CD4-positive, CD25-positive, alpha-beta regulatory T cell (primary cell): ENCODE results near the gene HDAC4. TPM values are rescaled to one million over a fixed set of nuclear protein-coding genes. Genes with fewer than 3 reads are reported as not detected.

Experiments used
- ATAC-seq, 2 donors: fragments of 150-1000 bp; cut with Tn5 transposase; one replicate each; pipeline ENCODE4 v1.10.0; 2021; ENCODE audit warnings: low read depth in 2 of 2, moderate number of reproducible peaks in 2 of 2, moderate library complexity in 1 of 2
- DNase-seq, 3 donors: peaks; one replicate each; pipeline versions ENCODE4 v3.0.0 to v3.0.0-alpha.2; 2012 to 2022; ENCODE audit warnings: mixed read lengths in 1 of 3
- H3K27ac ChIP-seq: one replicate; pipeline ENCODE4 v1.7.0; 2013; ENCODE audit warnings: mild to moderate bottlenecking, low read length; ENCODE audit not compliant: insufficient read depth, poor library complexity, severe bottlenecking
- H3K27me3 ChIP-seq: one replicate; pipeline ENCODE4 v1.7.0; 2013; ENCODE audit warnings: low read length; ENCODE audit not compliant: control insufficient read depth, insufficient read depth
- H3K36me3 ChIP-seq: one replicate; pipeline ENCODE4 v1.7.0; 2013; ENCODE audit warnings: mild to moderate bottlenecking, low read length, moderate library complexity; ENCODE audit not compliant: control insufficient read depth, insufficient read depth
- H3K4me1 ChIP-seq: 2 replicates; pipeline ENCODE4 v1.7.0; 2013; ENCODE audit warnings: mild to moderate bottlenecking, low read length; ENCODE audit not compliant: insufficient read depth, control insufficient read depth, poor library complexity, severe bottlenecking
- H3K4me3 ChIP-seq: one replicate; pipeline ENCODE4 v1.7.0; 2013; ENCODE audit warnings: low read depth, mild to moderate bottlenecking, low read length, moderate library complexity
- H3K9me3 ChIP-seq, 2 experiments: 1 replicate in 1 of 2; 2 replicates in 1 of 2; pipeline ENCODE4 v1.7.0; 2013; ENCODE audit warnings: low read length in 2 of 2, mild to moderate bottlenecking in 1 of 2, moderate library complexity in 1 of 2; ENCODE audit not compliant: control insufficient read depth in 2 of 2
- H3K27ac Mint-ChIP-seq, 3 donors: one replicate each; pipeline ENCODE4 v1.8.0; 2020 to 2022; ENCODE audit warnings: mild to moderate bottlenecking in 3 of 3, mixed read lengths in 3 of 3, moderate library complexity in 2 of 3
- H3K27me3 Mint-ChIP-seq: one replicate; pipeline ENCODE4 v1.8.0; 2022; ENCODE audit warnings: mild to moderate bottlenecking, mixed read lengths
- H3K36me3 Mint-ChIP-seq: one replicate; pipeline ENCODE4 v1.8.0; 2020; ENCODE audit warnings: mixed read lengths
- H3K4me1 Mint-ChIP-seq, 4 donors: one replicate each; pipeline ENCODE4 v1.8.0; 2020 to 2022; ENCODE audit warnings: mixed read lengths in 4 of 4, mild to moderate bottlenecking in 1 of 4
- H3K4me3 Mint-ChIP-seq, 4 donors: one replicate each; pipeline ENCODE4 v1.8.0; 2020 to 2022; ENCODE audit warnings: mild to moderate bottlenecking in 4 of 4, mixed read lengths in 4 of 4, moderate library complexity in 3 of 4
- H3K9me3 Mint-ChIP-seq, 7 donors: one replicate each; pipeline ENCODE4 v1.8.0; 2020 to 2022; ENCODE audit warnings: mixed read lengths in 7 of 7, mild to moderate bottlenecking in 3 of 7, moderate library complexity in 2 of 7
- polyA plus RNA-seq, 4 donors: library from polyadenylated mRNA; unstranded; fragments of 300-500 nt; fragmentation: Illumina TruSeq; gene quantifications; one replicate each; pipeline ENCODE4 v1.2.3, GENCODE V29; 2021
- total RNA-seq: library from RNA; stranded (reverse); gene quantifications from one replicate; pipeline ENCODE4 v1.2.3, GENCODE V29; 2022

Gene HDAC4
- total and polyA plus RNA-seq, 5 donors from 2014 or later = 6.5 to 118 (median 8.6) TPM

DNA sequence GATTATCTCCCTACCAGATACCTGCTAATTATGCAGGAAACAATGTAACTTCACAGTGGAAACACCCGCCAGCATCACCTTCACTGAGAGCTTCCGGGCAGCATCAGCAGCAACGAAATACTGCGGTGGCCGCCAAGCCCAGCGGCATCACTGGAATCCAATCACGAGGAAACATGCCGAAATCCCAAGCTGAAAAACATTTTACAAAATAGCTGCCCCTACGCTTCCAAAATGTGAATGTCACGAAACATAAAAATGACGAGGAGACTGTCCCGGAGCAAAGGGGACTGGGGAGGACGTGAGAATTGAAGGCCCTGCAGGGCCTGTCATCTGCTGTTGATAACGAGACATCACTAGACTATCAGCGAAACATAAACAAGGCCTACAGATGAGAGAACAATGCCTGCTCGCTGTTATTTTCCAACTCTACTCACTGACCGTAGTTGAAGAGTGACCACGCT, 82.6 kb downstream of the HDAC4 start:
- H3K36me3 Mint-ChIP-seq = peaks cover 11% of the 10 kb centered on the region
- DNase-seq (no peak), ATAC-seq (no peak)
- Histone ChIP-seq H3K4me3 (no peak overlapping the region), H3K9me3 (no peaks in the 10 kb centered on the region), H3K27ac (no peak overlapping the region), H3K27me3 (no peaks in the 10 kb centered on the region), H3K36me3 (no peaks in the 10 kb centered on the region), H3K4me1 (peaks cover 35% of the 10 kb centered on the region)
- H3K4me1 Mint-ChIP-seq = peaks cover 10 to 79% (median 42%) of the 10 kb centered on the region in 4 donors
- peak overlapping the region; percentile 87 to 100 (median 91) for H3K27ac Mint-ChIP-seq
- H3K9me3 Mint-ChIP-seq = peaks cover 0 to 6% (median 0%) of the 10 kb centered on the region in 7 donors
- H3K4me3 Mint-ChIP-seq = peak overlapping the region in 2 of 4 donors; percentile 43 to 84
- H3K27me3 Mint-ChIP-seq = no peaks in the 10 kb centered on the region

DNA sequence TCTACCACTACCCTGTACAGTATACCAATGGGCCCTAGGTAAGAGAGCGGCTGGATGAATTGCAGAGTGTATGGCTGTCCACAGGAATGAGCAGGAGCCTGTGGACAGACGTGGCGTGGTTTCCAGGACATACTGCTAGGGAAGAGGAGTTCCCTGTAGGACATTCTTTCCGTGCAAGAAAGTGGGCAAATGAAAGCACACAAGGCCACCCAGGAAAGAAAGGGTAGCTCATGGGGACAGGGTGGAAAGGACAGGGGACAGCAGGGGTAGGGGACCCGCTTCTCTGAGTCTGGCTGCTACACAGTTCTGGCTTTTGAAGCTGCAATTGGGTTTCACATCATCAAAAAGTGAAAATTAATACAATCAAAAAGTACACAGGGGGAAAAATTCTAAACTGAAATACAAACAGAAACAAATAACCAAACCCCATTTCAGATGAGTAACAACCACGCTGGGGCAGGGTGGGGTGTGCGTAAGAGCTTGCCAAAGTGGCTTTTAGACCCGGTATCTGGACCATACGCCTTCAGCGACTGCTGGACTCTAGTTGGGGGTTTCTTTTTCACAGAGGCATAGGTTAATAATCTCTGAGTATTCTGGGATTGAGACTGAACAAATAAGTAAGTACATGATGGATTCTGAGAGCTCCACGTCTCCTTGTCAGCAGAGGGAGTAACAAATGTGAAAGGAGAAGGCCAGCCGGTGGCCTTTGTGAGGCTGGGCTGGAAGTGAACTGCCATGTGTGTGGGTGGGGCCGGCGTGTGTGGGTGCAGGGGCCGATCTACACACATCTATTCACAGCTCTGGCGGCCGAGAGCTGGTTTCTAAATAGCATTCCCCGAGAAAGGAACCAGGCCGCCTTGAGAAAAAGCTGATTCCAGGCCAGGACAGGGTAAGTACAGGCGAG, 84.0 kb downstream of the HDAC4 start:
- H3K36me3 ChIP-seq = no peaks in the 10 kb centered on the region
- H3K27ac ChIP-seq = no peak overlapping the region
- Mint-ChIP-seq H3K36me3 (peaks cover 11% of the 10 kb centered on the region), H3K9me3 (peaks cover 0 to 3% (median 0%) of the 10 kb centered on the region in 7 donors), H3K4me3 (peak overlapping the region in 3 of 4 donors; percentile 19 to 33 (median 29)), H3K27me3 (no peaks in the 10 kb centered on the region), H3K4me1 (peaks cover 4 to 65% (median 31%) of the 10 kb centered on the region in 4 donors), H3K27ac (peak overlapping the region; percentile 29 to 91 (median 78))
- no peak overlapping the region for H3K4me3 ChIP-seq
- DNase-seq (no peak), ATAC-seq (no peak)
- no peaks in the 10 kb centered on the region for H3K27me3 ChIP-seq
- peaks cover 22% of the 10 kb centered on the region for H3K4me1 ChIP-seq
- H3K9me3 ChIP-seq = no peaks in the 10 kb centered on the region

DNA sequence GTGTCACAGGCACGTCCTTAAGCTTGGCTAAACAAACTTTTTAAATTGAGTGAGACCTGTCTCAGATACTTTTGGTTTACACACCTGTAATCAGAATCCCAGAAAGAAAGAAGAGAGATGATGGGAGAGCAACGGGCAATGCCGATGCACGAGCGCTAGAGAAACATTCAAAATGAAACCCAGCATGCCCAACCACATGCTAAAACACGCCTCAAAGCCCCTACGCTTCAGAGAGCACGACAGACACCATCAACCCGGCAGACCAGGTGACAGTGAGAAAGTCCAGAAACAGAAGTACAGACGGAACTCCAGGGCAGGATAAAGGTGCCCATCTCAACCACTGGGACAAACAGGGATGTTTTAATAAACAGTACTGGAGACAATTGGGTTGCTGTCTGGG, 85.5 kb downstream of the HDAC4 start:
- Histone ChIP-seq H3K27ac (peak overlapping the region; percentile 14), H3K36me3 (no peaks in the 10 kb centered on the region), H3K9me3 (no peaks in the 10 kb centered on the region), H3K27me3 (no peaks in the 10 kb centered on the region), H3K4me1 (peaks cover 7% of the 10 kb centered on the region), H3K4me3 (peak overlapping the region; percentile 46)
- H3K27me3 Mint-ChIP-seq = no peaks in the 10 kb centered on the region
- peaks cover 0 to 2% (median 0%) of the 10 kb centered on the region in 7 donors for H3K9me3 Mint-ChIP-seq
- peaks cover 11% of the 10 kb centered on the region for H3K36me3 Mint-ChIP-seq
- ATAC-seq (no peak), DNase-seq (no peak)
- H3K4me3 Mint-ChIP-seq = peak overlapping the region in 2 of 4 donors; percentile 10 to 13
- H3K4me1 Mint-ChIP-seq = peaks cover 4 to 54% (median 23%) of the 10 kb centered on the region in 4 donors
- peak overlapping the region in 2 of 3 donors; percentile 85 to 91 for H3K27ac Mint-ChIP-seq

DNA sequence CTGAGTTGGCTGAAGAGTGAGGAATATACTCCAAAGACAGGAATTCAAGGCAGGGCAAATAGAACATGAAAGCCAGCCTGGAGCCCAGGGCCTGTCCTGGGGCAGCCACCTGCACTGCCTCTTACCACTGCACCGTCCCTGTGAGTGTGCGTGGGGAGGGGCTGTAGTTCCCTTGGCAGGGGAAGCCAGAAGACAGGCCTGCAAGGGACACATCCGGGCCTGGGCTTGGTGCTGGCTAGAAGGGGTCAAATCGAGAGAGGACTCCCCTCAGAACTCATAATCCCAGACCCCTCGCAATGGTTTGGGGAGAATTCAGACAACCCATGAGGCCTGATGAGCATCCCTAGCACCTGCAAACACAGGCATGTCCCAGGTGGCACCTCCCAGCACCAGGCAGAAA, 87.0 kb downstream of the HDAC4 start:
- no peak overlapping the region for H3K4me3 ChIP-seq
- Mint-ChIP-seq H3K4me1 (peaks cover 4 to 43% (median 20%) of the 10 kb centered on the region in 4 donors), H3K9me3 (peaks cover 0 to 2% (median 0%) of the 10 kb centered on the region in 7 donors), H3K4me3 (no peak overlapping the region), H3K27ac (peak overlapping the region in 1 of 3 donors; percentile 41), H3K36me3 (peaks cover 11% of the 10 kb centered on the region), H3K27me3 (no peaks in the 10 kb centered on the region)
- no peaks in the 10 kb centered on the region for H3K9me3 ChIP-seq
- no peak overlapping the region for H3K27ac ChIP-seq
- ATAC-seq = no peak
- no peaks in the 10 kb centered on the region for H3K27me3 ChIP-seq
- peaks cover 1% of the 10 kb centered on the region for H3K4me1 ChIP-seq
- no peak for DNase-seq
- H3K36me3 ChIP-seq = no peaks in the 10 kb centered on the region

DNA sequence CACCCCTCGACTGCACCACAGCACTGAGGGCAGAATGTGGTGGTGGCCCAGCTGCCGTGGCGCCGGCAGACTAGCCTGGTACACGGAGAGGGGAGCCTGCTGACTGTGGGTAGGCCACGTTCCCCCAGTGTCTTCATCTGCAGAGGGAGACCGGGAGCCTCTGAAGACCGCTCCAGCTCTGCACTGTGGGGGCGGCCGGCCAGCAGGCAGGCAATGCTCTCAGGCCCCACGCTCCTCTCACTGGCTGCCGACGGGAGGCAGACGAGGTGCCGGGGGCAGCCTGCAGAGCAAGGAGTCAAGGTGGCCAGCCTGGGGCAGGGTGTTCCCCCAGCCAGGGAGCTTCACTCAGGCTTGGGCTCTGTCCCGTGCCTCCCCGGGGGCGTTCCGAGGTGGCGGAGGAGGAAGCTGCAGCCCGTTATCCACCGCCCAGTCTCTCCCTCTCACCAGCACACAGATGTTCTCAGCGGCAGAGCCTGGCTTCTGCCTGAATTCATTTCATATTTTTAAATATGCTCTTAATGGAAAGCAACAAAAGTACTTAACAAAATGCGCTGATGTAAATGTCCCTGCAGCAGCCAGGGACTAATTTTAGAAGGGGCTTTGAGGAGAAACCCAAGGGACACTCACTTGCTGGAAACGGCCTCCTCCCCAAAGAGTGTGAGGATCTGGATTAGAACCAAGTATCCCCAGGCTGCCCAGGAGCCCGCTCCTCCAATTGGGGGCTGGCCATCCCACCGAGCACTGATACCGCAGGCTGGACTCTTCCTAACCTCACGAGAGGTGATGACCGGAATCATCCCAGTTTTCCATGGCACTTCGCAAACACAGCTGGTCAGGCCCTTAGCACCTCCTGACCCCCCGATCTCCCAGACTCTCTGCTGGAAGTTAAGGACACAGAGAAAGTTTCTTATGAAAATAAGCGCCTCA, 87.8 kb downstream of the HDAC4 start:
- Mint-ChIP-seq H3K9me3 (peaks cover 0 to 2% (median 0%) of the 10 kb centered on the region in 7 donors), H3K27ac (no peak overlapping the region), H3K4me1 (peaks cover 4 to 36% (median 22%) of the 10 kb centered on the region in 4 donors), H3K27me3 (no peaks in the 10 kb centered on the region), H3K4me3 (peak overlapping the region in 1 of 4 donors; percentile 38), H3K36me3 (peaks cover 14% of the 10 kb centered on the region)
- H3K27ac ChIP-seq = no peak overlapping the region
- ATAC-seq (no peak), DNase-seq (no peak)
- H3K36me3 ChIP-seq = no peaks in the 10 kb centered on the region
- no peaks in the 10 kb centered on the region for H3K9me3 ChIP-seq
- H3K4me1 ChIP-seq = no peaks in the 10 kb centered on the region
- no peaks in the 10 kb centered on the region for H3K27me3 ChIP-seq
- no peak overlapping the region for H3K4me3 ChIP-seq

DNA sequence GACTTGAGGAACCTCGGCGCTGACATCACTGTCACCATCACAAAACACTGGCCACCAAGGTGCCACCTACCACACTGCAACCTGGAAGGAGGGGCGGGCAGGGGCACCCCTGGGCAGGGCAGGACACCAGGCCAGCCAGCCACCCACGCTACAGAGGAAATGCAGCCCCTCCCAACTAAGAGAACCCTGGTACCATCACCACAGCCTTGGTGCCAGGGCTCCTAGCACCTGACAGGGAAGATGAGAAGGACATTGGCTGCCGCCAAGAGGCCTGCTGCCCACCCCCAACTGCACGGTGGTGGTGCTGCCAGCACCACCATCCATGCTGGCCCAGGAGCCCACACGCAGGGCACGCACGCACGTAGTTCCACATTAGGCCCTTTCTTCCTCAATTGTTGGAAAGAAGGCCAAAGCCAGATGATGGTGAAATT, 88.7 kb downstream of the HDAC4 start:
- peaks cover 19% of the 10 kb centered on the region for H3K36me3 Mint-ChIP-seq
- H3K4me1 Mint-ChIP-seq = peaks cover 4 to 33% (median 22%) of the 10 kb centered on the region in 4 donors
- Histone ChIP-seq H3K4me1 (no peaks in the 10 kb centered on the region), H3K4me3 (no peak overlapping the region), H3K27ac (no peak overlapping the region), H3K27me3 (no peaks in the 10 kb centered on the region), H3K36me3 (no peaks in the 10 kb centered on the region), H3K9me3 (no peaks in the 10 kb centered on the region)
- no peak overlapping the region for H3K4me3 Mint-ChIP-seq
- no peak for ATAC-seq
- no peak overlapping the region for H3K27ac Mint-ChIP-seq
- H3K27me3 Mint-ChIP-seq = no peaks in the 10 kb centered on the region
- peaks cover 0 to 2% (median 0%) of the 10 kb centered on the region in 7 donors for H3K9me3 Mint-ChIP-seq
- no peak for DNase-seq
